Neuronal stem cell (in vitro differentiated cells): ENCODE results near the gene ABITRAM.

ENCODE experiments used
- DNase-seq: peaks from one replicate; pipeline ENCODE4 v3.0.0-alpha.2; 2013; ENCODE audit warnings: low spot score
- H2AFZ ChIP-seq: one replicate; pipeline ENCODE4 v1.6.1; 2013; ENCODE audit warnings: mild to moderate bottlenecking, low read length, inconsistent platforms
- H2AK5ac ChIP-seq: 2 replicates; pipeline ENCODE4 v1.6.1; 2013; ENCODE audit warnings: low read depth, mild to moderate bottlenecking, inconsistent platforms, low read length, moderate library complexity, mixed read lengths
- H2BK120ac ChIP-seq: 2 replicates; pipeline ENCODE4 v1.6.1; 2013; ENCODE audit warnings: low read depth, mild to moderate bottlenecking, inconsistent platforms, low read length, moderate library complexity, mixed read lengths
- H2BK12ac ChIP-seq: one replicate; pipeline ENCODE4 v1.6.1; 2013; ENCODE audit warnings: low read length, inconsistent platforms
- H2BK15ac ChIP-seq: 2 replicates; pipeline ENCODE4 v1.6.1; 2013; ENCODE audit warnings: mild to moderate bottlenecking, low read length, inconsistent platforms, mixed read lengths
- H2BK5ac ChIP-seq: one replicate; pipeline ENCODE4 v1.6.1; 2013; ENCODE audit warnings: inconsistent platforms, mild to moderate bottlenecking, low read length, moderate library complexity
- H3K14ac ChIP-seq: one replicate; pipeline ENCODE4 v1.6.1; 2013; ENCODE audit warnings: low read length, inconsistent platforms
- H3K18ac ChIP-seq: 2 replicates; pipeline ENCODE4 v1.6.1; 2013; ENCODE audit warnings: low read length, inconsistent platforms
- H3K23ac ChIP-seq: 2 replicates; pipeline ENCODE4 v1.6.1; 2013; ENCODE audit warnings: low read depth, mild to moderate bottlenecking, mixed read lengths, low read length, inconsistent platforms; ENCODE audit not compliant: poor library complexity
- H3K27ac ChIP-seq: replicated peaks from 3 replicates; pipeline ENCODE4 v1.5.1; 2013; ENCODE audit warnings: low read length, inconsistent platforms
- H3K27me3 ChIP-seq, 3 experiments: 2 replicates each; pipeline ENCODE4 v1.6.1; 2013; ENCODE audit warnings: low read length in 3 of 3, mild to moderate bottlenecking in 2 of 3, inconsistent platforms in 1 of 3, low read depth in 1 of 3, mixed read lengths in 1 of 3, moderate library complexity in 1 of 3; ENCODE audit not compliant: control insufficient read depth in 3 of 3, insufficient read depth in 3 of 3
- H3K36me3 ChIP-seq, 2 donors: replicated peaks in 1 of 2; 2 replicates each; pipeline ENCODE4 v1.6.1; 2013; ENCODE audit warnings: low read length in 2 of 2; ENCODE audit not compliant: control insufficient read depth in 2 of 2, insufficient read depth in 2 of 2
- H3K4ac ChIP-seq: 2 replicates; pipeline ENCODE4 v1.6.1; 2013; ENCODE audit warnings: inconsistent platforms, mild to moderate bottlenecking, low read length, moderate library complexity
- H3K4me1 ChIP-seq, 2 donors: 1 replicate in 1 of 2; 2 replicates in 1 of 2; pipeline ENCODE4 v1.6.1; 2013; ENCODE audit warnings: low read length in 2 of 2, low read depth in 1 of 2; ENCODE audit not compliant: control insufficient read depth in 2 of 2, insufficient read depth in 1 of 2
- H3K4me2 ChIP-seq: one replicate; pipeline ENCODE4 v1.6.1; 2013; ENCODE audit warnings: mild to moderate bottlenecking, low read length, inconsistent platforms; ENCODE audit not compliant: insufficient read depth, poor library complexity, severe bottlenecking
- H3K4me3 ChIP-seq, 2 donors: 2 replicates each; pipeline ENCODE4 v1.5.1; 2013; ENCODE audit warnings: low read length in 2 of 2, mild to moderate bottlenecking in 2 of 2, inconsistent platforms in 1 of 2, moderate library complexity in 1 of 2
- H3K79me1 ChIP-seq: one replicate; pipeline ENCODE4 v1.6.1; 2013; ENCODE audit warnings: low read depth, mild to moderate bottlenecking, inconsistent platforms, low read length, moderate library complexity
- H3K9ac ChIP-seq: one replicate; pipeline ENCODE4 v1.6.1; 2013; ENCODE audit warnings: mild to moderate bottlenecking, low read depth, low read length, inconsistent platforms; ENCODE audit not compliant: poor library complexity
- H3K9me3 ChIP-seq, 2 donors: replicated peaks in 1 of 2; 2 replicates each; pipeline versions ENCODE3 to v1.6.1; 2013; ENCODE audit warnings: low read length in 2 of 2, mild to moderate bottlenecking in 2 of 2, inconsistent platforms in 1 of 2, low read depth in 1 of 2, mixed read lengths in 1 of 2, moderate library complexity in 1 of 2; ENCODE audit not compliant: control insufficient read depth in 2 of 2, insufficient read depth in 1 of 2
- H4K8ac ChIP-seq: one replicate; pipeline ENCODE4 v1.6.1; 2013; ENCODE audit warnings: low read depth, mild to moderate bottlenecking, inconsistent platforms, low read length, moderate library complexity
- H4K91ac ChIP-seq: one replicate; pipeline ENCODE4 v1.6.1; 2013; ENCODE audit warnings: low read length, low read depth, mild to moderate bottlenecking, inconsistent platforms; ENCODE audit not compliant: poor library complexity
- WGBS, 2 donors: extraction: QIAGEN DNeasy Blood & Tissue Kit; methylation state at CpG; one replicate each; pipeline ENCODE4 v1.1.7; 2013; ENCODE audit warnings: missing lambda C conversion rate in 2 of 2, mixed read lengths in 1 of 2; ENCODE audit not compliant: insufficient read length in 2 of 2, insufficient replicate concordance in 1 of 2; ENCODE audit errors: extremely low coverage in 2 of 2; 5-methylcytosine and 5-hydroxymethylcytosine counted together

ABITRAM gene

GRCh38 chr9:108910402-108910801 lies 23.8 kb upstream of the ABITRAM start:
- no peak overlapping the region for H3K4me3 ChIP-seq
- H3K23ac ChIP-seq, result no peak overlapping the region
- H3K27me3 ChIP-seq, result no peaks in the 10 kb centered on the region
- H3K27ac ChIP-seq, result no peak overlapping the region
- H2BK120ac ChIP-seq, result no peak overlapping the region
- H2AFZ ChIP-seq, result no peak overlapping the region
- no peak overlapping the region for H4K91ac ChIP-seq
- no peak overlapping the region for H3K4ac ChIP-seq
- no peak for DNase-seq
- no peaks in the 10 kb centered on the region for H3K4me1 ChIP-seq
- no peak overlapping the region for H2BK5ac ChIP-seq
- H3K14ac ChIP-seq, result no peak overlapping the region
- no peak overlapping the region for H2BK12ac ChIP-seq
- H3K4me2 ChIP-seq, result no peak overlapping the region
- H3K9me3 ChIP-seq, result no peaks in the 10 kb centered on the region
- no peak overlapping the region for H4K8ac ChIP-seq
- no peak overlapping the region for H3K18ac ChIP-seq
- peaks cover 29 to 96% of the 10 kb centered on the region in 2 donors for H3K36me3 ChIP-seq
- H3K9ac ChIP-seq, result no peak overlapping the region
- no peak overlapping the region for H2BK15ac ChIP-seq
- H2AK5ac ChIP-seq, result no peak overlapping the region
- peaks cover 2% of the 10 kb centered on the region for H3K79me1 ChIP-seq

GRCh38 chr9:108910914-108911313 lies 23.3 kb upstream of the ABITRAM start:
- Histone ChIP-seq H4K91ac (no peak overlapping the region), H3K36me3 (peaks cover 28 to 96% of the 10 kb centered on the region in 2 donors), H3K4me3 (no peak overlapping the region), H4K8ac (no peak overlapping the region), H3K4me2 (no peak overlapping the region), H2AK5ac (no peak overlapping the region), H3K4ac (no peak overlapping the region), H3K9me3 (no peaks in the 10 kb centered on the region), H3K27me3 (no peaks in the 10 kb centered on the region), H2BK15ac (no peak overlapping the region), H3K4me1 (no peaks in the 10 kb centered on the region), H3K23ac (no peak overlapping the region), H3K9ac (no peak overlapping the region), H2BK120ac (no peak overlapping the region), H2AFZ (no peak overlapping the region), H2BK5ac (no peak overlapping the region), H3K27ac (no peak overlapping the region), H3K79me1 (peaks cover 2% of the 10 kb centered on the region), H3K18ac (no peak overlapping the region), H3K14ac (no peak overlapping the region), H2BK12ac (no peak overlapping the region)
- DNase-seq, result no peak
- no CpG with 5 or more reads among the region's 2 CpGs for WGBS, 2 donors

- H3K36me3 ChIP-seq, result peaks cover 25 to 96% of the 10 kb centered on the region in 2 donors
- no peak for DNase-seq
These were observed 22.4 kb upstream of the ABITRAM start for GRCh38 chr9:108911820-108912219.

GRCh38 chr9:108913391-108913790 lies 20.8 kb upstream of the ABITRAM start:
- H3K27me3 ChIP-seq, result no peaks in the 10 kb centered on the region
- H4K8ac ChIP-seq, result no peak overlapping the region
- H3K36me3 ChIP-seq, result peaks cover 22 to 95% of the 10 kb centered on the region in 2 donors
- no peak overlapping the region for H4K91ac ChIP-seq
- no peak overlapping the region for H3K27ac ChIP-seq
- no peak overlapping the region for H2AFZ ChIP-seq
- H2BK5ac ChIP-seq, result no peak overlapping the region
- H2BK15ac ChIP-seq, result no peak overlapping the region
- H3K9ac ChIP-seq, result no peak overlapping the region
- H3K79me1 ChIP-seq, result no peaks in the 10 kb centered on the region
- H3K23ac ChIP-seq, result no peak overlapping the region
- no peaks in the 10 kb centered on the region for H3K4me1 ChIP-seq
- H3K9me3 ChIP-seq, result no peaks in the 10 kb centered on the region
- no peak for DNase-seq
- no peak overlapping the region for H3K4ac ChIP-seq
- no peak overlapping the region for H3K18ac ChIP-seq
- WGBS, 2 donors, result no CpG with 5 or more reads among the region's 5 CpGs
- no peak overlapping the region for H3K14ac ChIP-seq
- H2AK5ac ChIP-seq, result no peak overlapping the region
- no peak overlapping the region for H3K4me3 ChIP-seq
- H3K4me2 ChIP-seq, result no peak overlapping the region
- H2BK12ac ChIP-seq, result no peak overlapping the region
- no peak overlapping the region for H2BK120ac ChIP-seq

More at GRCh38 chr9:108911820-108912219, 22.4 kb upstream of the ABITRAM start:
- H3K4me2 ChIP-seq, result no peak overlapping the region
- no peak overlapping the region for H3K23ac ChIP-seq
- WGBS, 2 donors, result no CpG with 5 or more reads among the region's 1 CpG
- no peaks in the 10 kb centered on the region for H3K9me3 ChIP-seq
- H3K4me1 ChIP-seq, result no peaks in the 10 kb centered on the region
- no peak overlapping the region for H2AK5ac ChIP-seq
- no peak overlapping the region for H4K91ac ChIP-seq
- no peaks in the 10 kb centered on the region for H3K27me3 ChIP-seq
- H3K4ac ChIP-seq, result no peak overlapping the region
- no peak overlapping the region for H2BK12ac ChIP-seq
- H3K27ac ChIP-seq, result no peak overlapping the region
- H3K4me3 ChIP-seq, result no peak overlapping the region
- H2AFZ ChIP-seq, result no peak overlapping the region
- H4K8ac ChIP-seq, result no peak overlapping the region
- peaks cover 2% of the 10 kb centered on the region for H3K79me1 ChIP-seq
- no peak overlapping the region for H2BK5ac ChIP-seq
- H3K18ac ChIP-seq, result no peak overlapping the region
- no peak overlapping the region for H2BK120ac ChIP-seq
- H3K9ac ChIP-seq, result no peak overlapping the region
- H3K14ac ChIP-seq, result no peak overlapping the region
- H2BK15ac ChIP-seq, result no peak overlapping the region
